Endothelial cell of umbilical vein (primary cell): ENCODE data around the gene RADIL. TPM values are rescaled to one million over a fixed set of nuclear protein-coding genes. Genes with fewer than 3 reads are reported as not detected.

Experiments used
- BruUV-seq: library from RNA; stranded (reverse); fragments of 400-500 nt; replicated peaks from 2 replicates; lab custom pipeline; 2021; lab: Mats Ljungman, UMichigan
- CTCF ChIA-PET: fragments of 300-600, 350-600 bp; sonication (Branson Sonifier 250); formaldehyde crosslinking; loops from one replicate; lab custom pipeline; 2021; ENCODE audit warnings: antibody characterized with exemption, inconsistent platforms; lab: Charles Lee
- POLR2A ChIA-PET: fragments of 300-600, 350-600 bp; sonication (Branson Sonifier 250); formaldehyde crosslinking; loops from one replicate; lab custom pipeline; 2021; ENCODE audit warnings: antibody characterized with exemption, inconsistent platforms; lab: Charles Lee
- DNase-seq: peaks from one replicate; pipeline ENCODE4 v3.0.0-alpha.2; 2011; ENCODE audit warnings: low read depth, low spot score
- FAIRE-seq: peaks from 2 replicates; lab custom pipeline; 2011; peaks lifted over from hg19 to GRCh38; lab: Jason Lieb, UNC
- H2AFZ ChIP-seq: 2 replicates; pipeline ENCODE4 v1.6.0; 2012; ENCODE audit warnings: low read depth, low read length, control low read depth, inconsistent platforms
- H3K27ac ChIP-seq: 2 replicates; pipeline ENCODE4 v1.5.1; 2011; ENCODE audit warnings: low read depth, mild to moderate bottlenecking, control low read depth, low read length, moderate library complexity; ENCODE audit not compliant: insufficient read depth
- H3K27me3 ChIP-seq, 2 experiments: 2 replicates each; pipeline versions ENCODE4 v1.6.0 to v1.6.1; 2011; ENCODE audit warnings: low read length in 2 of 2, mixed read lengths in 1 of 2; ENCODE audit not compliant: control insufficient read depth in 2 of 2, insufficient read depth in 2 of 2
- H3K36me3 ChIP-seq, 2 experiments: 2 replicates in 1 of 2; 3 replicates in 1 of 2; pipeline ENCODE4 v1.5.1; 2011; ENCODE audit warnings: low read length in 2 of 2, mild to moderate bottlenecking in 1 of 2, moderate library complexity in 1 of 2; ENCODE audit not compliant: control insufficient read depth in 2 of 2, insufficient read depth in 2 of 2; ENCODE audit errors: extremely low read depth in 1 of 2
- H3K4me1 ChIP-seq: 3 replicates; pipeline ENCODE4 v1.5.1; 2011; ENCODE audit warnings: mild to moderate bottlenecking, low read length; ENCODE audit not compliant: control insufficient read depth, insufficient read depth; ENCODE audit errors: extremely low read depth
- H3K4me2 ChIP-seq: 2 replicates; pipeline ENCODE4 v1.6.1; 2011; ENCODE audit warnings: low read length, control low read depth, mixed read lengths; ENCODE audit not compliant: insufficient read depth
- H3K4me3 ChIP-seq, 3 experiments: fragments of 200-600 bp in 1 of 3; sonication (generic), shearing (Covaris generic) in 1 of 3; replicated peaks in 1 of 3; 2 replicates each; pipeline ENCODE4 v1.5.1; 2011 to 2016; ENCODE audit warnings: control low read depth in 3 of 3, low read length in 3 of 3, mild to moderate bottlenecking in 2 of 3, inconsistent platforms in 1 of 3, low read depth in 1 of 3, moderate library complexity in 1 of 3; ENCODE audit not compliant: insufficient read depth in 1 of 3
- H3K79me2 ChIP-seq: 2 replicates; pipeline ENCODE4 v1.6.0; 2012; ENCODE audit warnings: low read length, inconsistent platforms; ENCODE audit not compliant: control insufficient read depth, insufficient read depth
- H3K9ac ChIP-seq: replicated peaks from 2 replicates; pipeline ENCODE3; 2011; ENCODE audit warnings: low read length, control low read depth; ENCODE audit not compliant: insufficient read depth; ENCODE audit errors: extremely low read depth
- H3K9me1 ChIP-seq: replicated peaks from 3 replicates; pipeline ENCODE4 v1.6.0; 2011; ENCODE audit warnings: mild to moderate bottlenecking, low read length; ENCODE audit not compliant: control insufficient read depth, insufficient read depth; ENCODE audit errors: extremely low read depth
- H3K9me3 ChIP-seq: replicated peaks from 2 replicates; pipeline ENCODE4 v1.5.1; 2012; ENCODE audit warnings: low read length, inconsistent platforms; ENCODE audit not compliant: control insufficient read depth, insufficient read depth
- H4K20me1 ChIP-seq: replicated peaks from 2 replicates; pipeline ENCODE3; 2011; ENCODE audit warnings: mild to moderate bottlenecking, low read length; ENCODE audit not compliant: control insufficient read depth, insufficient read depth; ENCODE audit errors: extremely low read depth
- EZH2 ChIP-seq: IDR thresholded peaks from 2 replicates; pipeline ENCODE4 v1.6.1; 2012; ENCODE audit warnings: borderline replicate concordance, low read depth, mild to moderate bottlenecking, moderate library complexity, low read length, inconsistent platforms; ENCODE audit not compliant: severe bottlenecking
- FOS ChIP-seq: IDR thresholded peaks from 2 replicates; pipeline ENCODE4 v1.6.1; 2011; ENCODE audit warnings: mild to moderate bottlenecking, low read length, moderate library complexity, borderline replicate concordance; ENCODE audit not compliant: insufficient read depth
- GATA2 ChIP-seq: IDR thresholded peaks from 2 replicates; pipeline ENCODE4 v1.7.0; 2011; ENCODE audit warnings: low read depth, mild to moderate bottlenecking, moderate library complexity, mixed read lengths, low read length; ENCODE audit not compliant: insufficient read length, insufficient read depth
- JUN ChIP-seq: IDR thresholded peaks from 2 replicates; pipeline ENCODE4 v1.6.1; 2011; ENCODE audit warnings: borderline replicate concordance, low read depth; ENCODE audit not compliant: insufficient read length, insufficient read depth
- MYC ChIP-seq: IDR thresholded peaks from one replicate; pipeline ENCODE4 v1.6.1; 2011; ENCODE audit warnings: mild to moderate bottlenecking, low read depth, low read length
- POLR2A ChIP-seq: IDR thresholded peaks from 2 replicates; pipeline ENCODE4 v1.6.1; 2012; ENCODE audit warnings: low read depth, mild to moderate bottlenecking, control low read depth, low read length
- POLR2AphosphoS5 ChIP-seq: IDR thresholded peaks from 2 replicates; pipeline ENCODE4 v1.6.1; 2012; ENCODE audit warnings: low read depth, mild to moderate bottlenecking, control low read depth, low read length, moderate library complexity; ENCODE audit not compliant: insufficient read depth
- dilution Hi-C: fragments of 300-500 bp; cut with MboI; formaldehyde crosslinking; loops from one replicate; pipeline ENCODE4 v1.15.0; 2019; ENCODE audit warnings: low sequenced_read_pairs; ENCODE audit not compliant: extremely low pct_ligation_motif_present
- intact Hi-C: fragments of 100-400 bp; cut with micrococcal nuclease; formaldehyde crosslinking; loops from one replicate; pipeline ENCODE4 v1.10.0; 2022
- polyA plus RNA-seq, 4 experiments: library from polyadenylated mRNA; depleted of rRNA in 3 of 4; stranded (reverse) in 3 of 4; unstranded in 1 of 4; fragments of >200 nt; gene quantifications; 2 replicates each; pipeline versions ENCODE4 v1.2.1 to v1.2.3, GENCODE V29; 2011 to 2012; ENCODE audit warnings: missing spikeins in 1 of 4
- total RNA-seq: library from RNA; stranded (reverse); gene quantifications from 2 replicates; pipeline ENCODE4 v1.2.3, GENCODE V29; 2021
- TF ChIP-seq, protein P1 (sequence below), 2 donors: IDR thresholded peaks; 1 replicate in 1 of 2; 2 replicates in 1 of 2; pipeline ENCODE4 v1.5.1; 2011; ENCODE audit warnings: low read length in 2 of 2, mild to moderate bottlenecking in 2 of 2, moderate library complexity in 2 of 2, control low read depth in 1 of 2, inconsistent platforms in 1 of 2, low read depth in 1 of 2; ENCODE audit not compliant: insufficient read depth in 1 of 2; ENCODE audit errors: extremely low read depth in 1 of 2
- TF ChIP-seq, protein P2 (sequence below): IDR thresholded peaks from 2 replicates; pipeline ENCODE4 v1.6.1; 2011; ENCODE audit not compliant: insufficient read depth, insufficient read length

RADIL gene
- total and polyA plus RNA-seq, 2 donors (not counting 3 experiments of a cell fraction or from before 2014, with no cell fraction given), result 1.2 to 2.5 TPM

DNA sequence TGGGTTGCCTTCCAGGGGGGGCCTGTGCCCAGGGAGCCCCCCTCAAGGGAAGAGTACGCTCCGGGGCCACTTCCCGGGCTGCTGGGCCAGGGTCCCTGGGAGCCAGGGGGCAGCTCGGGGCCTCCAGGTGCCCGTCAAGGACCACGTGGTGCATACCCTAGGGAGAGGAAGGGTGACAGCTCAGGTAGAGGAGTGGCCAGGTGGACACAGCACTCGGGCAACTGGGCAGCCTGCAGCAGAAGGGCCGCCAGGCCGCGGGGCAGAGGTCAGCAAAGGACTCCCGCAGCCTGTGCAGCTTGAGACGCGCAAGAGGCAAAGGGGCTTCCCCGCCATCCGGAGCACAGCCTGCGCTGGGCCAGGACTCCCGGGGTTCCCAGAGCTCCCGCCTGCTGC is 81.7 kb downstream of the RADIL start:
- no peak overlapping the region for H2AFZ ChIP-seq
- CTCF ChIA-PET, result no interaction called here
- FAIRE-seq, result no peak

DNA sequence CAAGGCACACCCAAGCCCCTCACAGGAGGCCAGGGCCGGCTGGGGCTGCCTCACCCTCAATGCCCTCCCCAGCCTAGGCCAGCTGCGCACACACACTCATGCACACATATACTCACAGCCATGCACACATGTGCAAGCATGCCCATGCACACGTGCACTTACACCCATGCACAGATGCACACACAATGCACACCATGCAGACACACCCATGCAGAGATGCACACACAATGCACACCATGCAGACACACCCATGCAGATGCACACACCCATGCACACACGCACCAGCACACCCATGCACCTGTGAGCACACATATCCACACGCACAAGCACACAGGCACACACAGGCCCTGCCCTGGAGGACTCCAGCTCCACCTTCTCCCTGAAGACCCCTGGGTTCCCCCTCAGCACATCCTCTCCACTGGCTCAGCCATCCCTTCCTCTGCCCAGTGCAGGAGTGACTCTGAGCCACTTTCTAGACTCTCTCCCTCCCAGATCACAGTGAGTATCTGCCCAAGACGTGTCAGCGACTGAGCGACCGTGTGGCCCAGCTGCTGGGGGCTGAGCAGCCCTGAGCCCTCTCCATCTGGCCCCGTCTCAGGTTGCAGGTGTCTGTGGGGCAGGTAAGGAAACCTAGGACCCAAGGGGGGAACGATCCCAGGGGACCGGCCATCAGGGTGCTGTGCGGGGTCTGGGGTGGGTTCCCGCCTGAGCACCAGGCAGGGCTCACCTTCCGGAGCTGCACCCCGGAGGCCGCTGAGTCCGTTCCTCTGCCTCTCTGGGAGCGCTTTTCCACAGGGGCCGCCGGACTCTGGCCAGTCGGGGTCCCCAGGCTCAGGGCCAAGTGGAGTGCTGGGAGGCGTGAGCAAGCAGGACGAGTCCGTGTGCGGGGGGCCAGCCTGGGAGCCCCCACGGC is 82.3 kb downstream of the RADIL start:
- FAIRE-seq (no peak), DNase-seq (no peak)
- Histone ChIP-seq H3K9me3 (no peaks in the 10 kb centered on the region), H3K4me3 (no peak overlapping the region), H3K27ac (no peak overlapping the region), H3K79me2 (no peaks in the 10 kb centered on the region), H3K36me3 (no peaks in the 10 kb centered on the region), H2AFZ (no peak overlapping the region), H3K9me1 (no peaks in the 10 kb centered on the region), H4K20me1 (no peaks in the 10 kb centered on the region), H3K27me3 (no peaks in the 10 kb centered on the region), H3K9ac (no peak overlapping the region), H3K4me1 (no peaks in the 10 kb centered on the region), H3K4me2 (no peak overlapping the region)
- TF ChIP-seq POLR2A (no peak), EZH2 (no peak), POLR2AphosphoS5 (no peak), MYC (no peak), JUN (no peak), GATA2 (no peak), FOS (no peak)
- TF ChIP-seq, protein P1, sequence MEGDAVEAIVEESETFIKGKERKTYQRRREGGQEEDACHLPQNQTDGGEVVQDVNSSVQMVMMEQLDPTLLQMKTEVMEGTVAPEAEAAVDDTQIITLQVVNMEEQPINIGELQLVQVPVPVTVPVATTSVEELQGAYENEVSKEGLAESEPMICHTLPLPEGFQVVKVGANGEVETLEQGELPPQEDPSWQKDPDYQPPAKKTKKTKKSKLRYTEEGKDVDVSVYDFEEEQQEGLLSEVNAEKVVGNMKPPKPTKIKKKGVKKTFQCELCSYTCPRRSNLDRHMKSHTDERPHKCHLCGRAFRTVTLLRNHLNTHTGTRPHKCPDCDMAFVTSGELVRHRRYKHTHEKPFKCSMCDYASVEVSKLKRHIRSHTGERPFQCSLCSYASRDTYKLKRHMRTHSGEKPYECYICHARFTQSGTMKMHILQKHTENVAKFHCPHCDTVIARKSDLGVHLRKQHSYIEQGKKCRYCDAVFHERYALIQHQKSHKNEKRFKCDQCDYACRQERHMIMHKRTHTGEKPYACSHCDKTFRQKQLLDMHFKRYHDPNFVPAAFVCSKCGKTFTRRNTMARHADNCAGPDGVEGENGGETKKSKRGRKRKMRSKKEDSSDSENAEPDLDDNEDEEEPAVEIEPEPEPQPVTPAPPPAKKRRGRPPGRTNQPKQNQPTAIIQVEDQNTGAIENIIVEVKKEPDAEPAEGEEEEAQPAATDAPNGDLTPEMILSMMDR (IDR thresholded peaks at IDR 0.05; ENCODE audit: extremely low read depth in 1 of 2, insufficient read depth in 1 of 2, low read depth in 1 of 2, low read length in 2 of 2), result no peak
- TF ChIP-seq, protein P2, sequence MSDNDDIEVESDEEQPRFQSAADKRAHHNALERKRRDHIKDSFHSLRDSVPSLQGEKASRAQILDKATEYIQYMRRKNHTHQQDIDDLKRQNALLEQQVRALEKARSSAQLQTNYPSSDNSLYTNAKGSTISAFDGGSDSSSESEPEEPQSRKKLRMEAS, result no peak
- ChIA-PET CTCF (interaction anchor here (9.9 kb wide), 1 partner anchor 284 kb away, joined by 104 read pairs; no protein-coding TSS in a partner anchor), POLR2A (no interaction called here)
- dilution Hi-C loops, result no loop called here
- no TSS peak for BruUV-seq
- intact Hi-C loops, result no loop called here

More for the DNA sequence above, 81.7 kb downstream of the RADIL start:
- intact Hi-C loops (no loop called here), dilution Hi-C loops (no loop called here)
- H3K27ac ChIP-seq, result no peak overlapping the region
- H3K79me2 ChIP-seq, result no peaks in the 10 kb centered on the region
- no peaks in the 10 kb centered on the region for H3K9me1 ChIP-seq
- POLR2A ChIA-PET, result no interaction called here
- H3K4me2 ChIP-seq, result no peak overlapping the region
- H4K20me1 ChIP-seq, result no peaks in the 10 kb centered on the region
- TF ChIP-seq GATA2 (no peak), MYC (no peak)
- H3K4me3 ChIP-seq, result no peak overlapping the region
- no peak overlapping the region for H3K9ac ChIP-seq
- no peaks in the 10 kb centered on the region for H3K4me1 ChIP-seq
- no peaks in the 10 kb centered on the region for H3K9me3 ChIP-seq
- BruUV-seq, result no TSS peak
- no peaks in the 10 kb centered on the region for H3K36me3 ChIP-seq
- H3K27me3 ChIP-seq, result no peaks in the 10 kb centered on the region
- DNase-seq, result no peak
